CD4-positive, alpha-beta T cell (primary cell): ENCODE measurements around the gene EEFSEC. TPM values are rescaled to one million over a fixed set of nuclear protein-coding genes. Genes with fewer than 3 reads are reported as not detected.

Source experiments
- ATAC-seq: fragments of 200-7000 bp; cut with Tn5 transposase; one replicate; pipeline ENCODE4 v1.10.0; 2022; ENCODE audit warnings: mild to moderate bottlenecking; ENCODE audit not compliant: poor library complexity
- CTCF ChIA-PET: fragments of 350-600 bp; sonication (Branson Sonifier 250); formaldehyde crosslinking; loops from one replicate; lab custom pipeline; 2021; ENCODE audit warnings: antibody characterized with exemption, inconsistent platforms; lab: Charles Lee
- POLR2A ChIA-PET: fragments of 350-600 bp; sonication (Branson Sonifier 250); formaldehyde crosslinking; loops from one replicate; lab custom pipeline; 2021; ENCODE audit warnings: antibody characterized with exemption, inconsistent platforms; lab: Charles Lee
- DNase-seq, 14 experiments: peaks; one replicate each; pipeline ENCODE4 v3.0.0-alpha.2; 2013 to 2020; ENCODE audit warnings: mixed read lengths in 2 of 14
- H3K27ac ChIP-seq, 2 donors: one replicate each; pipeline versions ENCODE4 v1.5.1 to v1.7.0; 2013; ENCODE audit warnings: low read length in 2 of 2, low read depth in 1 of 2, mild to moderate bottlenecking in 1 of 2
- H3K27me3 ChIP-seq, 2 experiments: 1 replicate in 1 of 2; 2 replicates in 1 of 2; pipeline versions ENCODE4 v1.6.1 to v1.7.0; 2013; ENCODE audit warnings: low read length in 2 of 2, control low read depth in 1 of 2, mild to moderate bottlenecking in 1 of 2, moderate library complexity in 1 of 2; ENCODE audit not compliant: insufficient read depth in 2 of 2, control insufficient read depth in 1 of 2
- H3K36me3 ChIP-seq: one replicate; pipeline ENCODE4 v1.6.1; 2013; ENCODE audit warnings: low read length, control low read depth; ENCODE audit not compliant: insufficient read depth
- H3K4me1 ChIP-seq: one replicate; pipeline ENCODE4 v1.6.1; 2013; ENCODE audit warnings: low read length, control low read depth; ENCODE audit not compliant: insufficient read depth
- H3K4me3 ChIP-seq: one replicate; pipeline ENCODE4 v1.5.1; 2013; ENCODE audit warnings: mild to moderate bottlenecking, low read length, moderate library complexity
- H3K9me3 ChIP-seq, 2 experiments: 1 replicate in 1 of 2; 2 replicates in 1 of 2; pipeline versions ENCODE4 v1.6.1 to v1.7.0; 2013; ENCODE audit warnings: low read length in 2 of 2, mild to moderate bottlenecking in 2 of 2, control low read depth in 1 of 2, moderate library complexity in 1 of 2; ENCODE audit not compliant: control insufficient read depth in 1 of 2, insufficient read depth in 1 of 2
- H3K27ac Mint-ChIP-seq: one replicate; pipeline ENCODE4 v1.8.0; 2020; ENCODE audit warnings: mixed read lengths
- H3K27me3 Mint-ChIP-seq: one replicate; pipeline ENCODE4 v1.8.0; 2021; ENCODE audit warnings: mixed read lengths
- H3K36me3 Mint-ChIP-seq: one replicate; pipeline ENCODE4 v1.8.0; 2021; ENCODE audit warnings: low read depth, mixed read lengths
- H3K4me1 Mint-ChIP-seq: one replicate; pipeline ENCODE4 v1.8.0; 2021; ENCODE audit warnings: low read depth, mixed read lengths
- H3K4me3 Mint-ChIP-seq: one replicate; pipeline ENCODE4 v1.8.0; 2020; ENCODE audit warnings: mild to moderate bottlenecking, mixed read lengths
- H3K9me3 Mint-ChIP-seq: one replicate; pipeline ENCODE4 v1.8.0; 2020; ENCODE audit warnings: mixed read lengths
- CTCF ChIP-seq: fragments of 200-600 bp; IDR thresholded peaks from one replicate; pipeline ENCODE4 v1.8.0; 2022; ENCODE audit warnings: antibody characterized with exemption, mild to moderate bottlenecking
- intact Hi-C, 2 experiments: fragments of 100-400 bp; cut with DNase I in 1 of 2; cut with micrococcal nuclease in 1 of 2; formaldehyde crosslinking; loops; one replicate each; pipeline versions ENCODE4 v1.15.1 to v1.9.0; 2023 to 2025; cut with DNase I, micrococcal nuclease
- total RNA-seq, 174 experiments: library from RNA in 2 of 174; stranded (reverse) in 2 of 174; gene quantifications; one replicate each; pipeline ENCODE4 v1.2.3 and lab custom pipeline; 2021 to 2026

EEFSEC gene
- total RNA-seq, 2 experiments from 2014 or later, result 13.1 to 13.9 TPM

- H3K27ac Mint-ChIP-seq, result no peak overlapping the region
- DNase-seq (no peak), ATAC-seq (no peak)
- H3K4me1 ChIP-seq, result no peaks in the 10 kb centered on the region
- CTCF ChIA-PET, result no interaction called here
- no peak for TF ChIP-seq CTCF
- no peaks in the 10 kb centered on the region for H3K27me3 Mint-ChIP-seq
- intact Hi-C loops, result no loop called here
- H3K4me3 Mint-ChIP-seq, result no peak overlapping the region
- no peak overlapping the region for H3K27ac ChIP-seq
- H3K36me3 Mint-ChIP-seq, result peaks cover 35% of the 10 kb centered on the region
- H3K9me3 Mint-ChIP-seq, result no peaks in the 10 kb centered on the region
- H3K27me3 ChIP-seq, result no peaks in the 10 kb centered on the region
- H3K4me3 ChIP-seq, result no peak overlapping the region
- H3K36me3 ChIP-seq, result peaks cover 25% of the 10 kb centered on the region
- peaks cover 7% of the 10 kb centered on the region for H3K4me1 Mint-ChIP-seq
- POLR2A ChIA-PET, result no interaction called here
- no peaks in the 10 kb centered on the region for H3K9me3 ChIP-seq
Observed at GRCh38 chr3:128343287-128344051, 190.2 kb downstream of the EEFSEC start.

- POLR2A ChIA-PET, result no interaction called here
- no peak for ATAC-seq
Observed at GRCh38 chr3:128344052-128344735, 190.9 kb downstream of the EEFSEC start.

GRCh38 chr3:128345196-128345595, 191.9 kb downstream of the EEFSEC start:
- ChIA-PET CTCF (no interaction called here), POLR2A (no interaction called here)
- Mint-ChIP-seq H3K27ac (no peak overlapping the region), H3K4me1 (peaks cover 14% of the 10 kb centered on the region), H3K9me3 (no peaks in the 10 kb centered on the region), H3K4me3 (no peak overlapping the region), H3K36me3 (peaks cover 35% of the 10 kb centered on the region), H3K27me3 (no peaks in the 10 kb centered on the region)
- peaks cover 21% of the 10 kb centered on the region for H3K36me3 ChIP-seq
- no peak for TF ChIP-seq CTCF
- no peak overlapping the region for H3K27ac ChIP-seq
- no peak for DNase-seq
- intact Hi-C loops, result no loop called here
- no peak for ATAC-seq
- H3K9me3 ChIP-seq, result no peaks in the 10 kb centered on the region
- no peak overlapping the region for H3K4me3 ChIP-seq
- no peaks in the 10 kb centered on the region for H3K4me1 ChIP-seq
- no peaks in the 10 kb centered on the region for H3K27me3 ChIP-seq

More at GRCh38 chr3:128344052-128344735, 190.9 kb downstream of the EEFSEC start:
- Histone ChIP-seq H3K9me3 (no peaks in the 10 kb centered on the region), H3K4me3 (no peak overlapping the region), H3K36me3 (peaks cover 21% of the 10 kb centered on the region), H3K27me3 (no peaks in the 10 kb centered on the region), H3K27ac (no peak overlapping the region), H3K4me1 (no peaks in the 10 kb centered on the region)
- H3K27me3 Mint-ChIP-seq, result no peaks in the 10 kb centered on the region
- no peaks in the 10 kb centered on the region for H3K9me3 Mint-ChIP-seq
- no peak for TF ChIP-seq CTCF
- no peak for DNase-seq
- H3K4me3 Mint-ChIP-seq, result no peak overlapping the region
- H3K4me1 Mint-ChIP-seq, result peaks cover 14% of the 10 kb centered on the region
- no peak overlapping the region for H3K27ac Mint-ChIP-seq
- CTCF ChIA-PET, result no interaction called here
- intact Hi-C loops, result no loop called here
- H3K36me3 Mint-ChIP-seq, result peaks cover 39% of the 10 kb centered on the region
